Mononuclear cell (primary cell): ENCODE measurements around the gene PPFIA4. TPM values are rescaled to one million over a fixed set of nuclear protein-coding genes. Genes with fewer than 3 reads are reported as not detected.
"Not testable (repeated sequence)": the region's sequence is repeated elsewhere in the genome, so short reads cannot be mapped to it uniquely, and the experiment has no call there.

Experiments used
- H3K27me3 ChIP-seq: 2 replicates; pipeline ENCODE4 v1.6.0; 2011; ENCODE audit warnings: low read length, control low read depth; ENCODE audit not compliant: insufficient read depth
- H3K4me1 ChIP-seq: 2 replicates; pipeline ENCODE4 v1.5.1; 2011; ENCODE audit warnings: mild to moderate bottlenecking, low read length, control low read depth; ENCODE audit not compliant: insufficient read depth
- H3K4me3 ChIP-seq: 2 replicates; pipeline ENCODE4 v1.5.1; 2011; ENCODE audit warnings: mild to moderate bottlenecking, low read length, moderate library complexity
- H3K9me3 ChIP-seq: 2 replicates; pipeline ENCODE4 v1.5.1; 2011; ENCODE audit warnings: low read depth, mild to moderate bottlenecking, control low read depth, low read length
- total RNA-seq: library from RNA; depleted of rRNA; stranded (reverse); fragments of >200 nt; gene quantifications from one replicate; pipeline ENCODE4 v1.2.3, GENCODE V29; 2012

Gene PPFIA4
- total RNA-seq, 1 donor = 0.73 TPM

DNA sequence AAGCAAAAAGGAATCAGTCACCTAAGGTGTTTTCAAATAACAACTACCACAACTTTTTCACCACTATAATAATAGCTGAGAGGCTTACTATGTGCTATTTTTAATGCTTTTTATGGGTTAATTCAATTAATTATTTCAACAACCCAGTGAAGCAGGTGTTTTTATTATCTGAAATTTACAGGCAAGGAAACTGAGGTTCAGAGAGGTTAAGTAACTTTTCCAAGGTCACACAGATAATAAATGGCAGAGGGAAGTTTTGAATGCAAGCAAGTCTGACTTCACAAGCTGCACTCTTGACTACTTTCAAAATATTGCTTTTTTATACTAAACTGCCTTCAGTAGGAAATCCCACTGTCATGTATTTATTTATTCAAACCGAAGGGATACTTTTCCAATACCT, 23.3 kb upstream of the PPFIA4 start:
- peaks cover 18% of the 10 kb centered on the region for H3K4me1 ChIP-seq
- no peaks in the 10 kb centered on the region for H3K27me3 ChIP-seq

GRCh38 chr1:203005395-203006142, 20.7 kb upstream of the PPFIA4 start:
- not testable (repeated sequence) for H3K27me3 ChIP-seq, H3K4me3 ChIP-seq, H3K9me3 ChIP-seq
- peaks cover 26% of the 10 kb centered on the region for H3K4me1 ChIP-seq

More for the DNA sequence above, 23.3 kb upstream of the PPFIA4 start:
- no peak overlapping the region for H3K4me3 ChIP-seq
- no peaks in the 10 kb centered on the region for H3K9me3 ChIP-seq

DNA sequence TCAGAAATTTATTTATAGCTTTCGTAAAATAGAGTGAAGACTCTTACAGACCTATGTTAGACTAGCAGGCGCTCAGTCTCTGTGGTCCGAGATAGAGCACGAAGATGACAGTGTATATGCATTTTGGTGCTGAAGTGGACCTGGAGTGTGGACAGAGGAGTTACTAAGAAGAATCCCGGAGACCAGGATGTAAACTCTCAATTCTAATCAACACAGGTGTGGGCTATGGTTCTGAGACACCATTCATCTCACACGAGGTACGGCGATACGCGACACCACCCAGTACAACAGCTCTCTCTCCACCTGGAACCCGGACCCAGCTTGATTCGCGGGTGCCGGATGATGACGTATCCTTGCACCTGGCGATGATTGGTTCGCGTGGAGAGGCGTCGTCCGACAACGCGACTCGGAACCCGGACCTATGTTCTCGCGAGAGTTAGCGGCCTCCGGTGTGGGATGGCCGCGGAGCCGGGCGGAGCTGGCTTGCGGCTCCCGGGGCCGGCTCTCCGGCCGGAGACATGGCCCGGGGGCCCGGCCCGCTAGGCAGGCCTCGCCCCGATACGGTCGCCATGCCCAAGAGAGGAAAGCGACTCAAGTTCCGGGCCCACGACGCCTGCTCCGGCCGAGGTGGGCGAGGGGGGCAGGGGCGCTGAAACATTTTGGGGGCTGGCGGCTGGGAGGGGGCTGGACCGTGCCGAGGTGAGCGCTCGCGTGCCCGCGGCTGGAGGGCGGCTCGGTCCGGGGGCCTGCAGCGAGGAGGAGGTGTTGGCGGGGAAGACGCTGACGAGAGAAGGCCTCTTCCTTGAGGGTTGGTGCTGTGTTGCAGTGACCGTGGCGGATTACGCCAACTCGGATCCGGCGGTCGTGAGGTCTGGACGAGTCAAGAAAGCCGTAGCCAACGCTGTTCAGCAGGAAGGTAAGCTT, 19.1 kb upstream of the PPFIA4 start, which contains the start of gene TMEM183A:
TMEM183A (plus strand) TSS at position 427 of the 924 bp plus-strand sequence; CDS start at position 519, 92 bp downstream.
- H3K4me1 ChIP-seq = peaks cover 26% of the 10 kb centered on the region
- H3K4me3 ChIP-seq = peak within 1 kb of the TSS; percentile 93
- no peaks in the 10 kb centered on the region for H3K27me3 ChIP-seq
- H3K9me3 ChIP-seq = no peaks in the 10 kb centered on the region

- peaks cover 26% of the 10 kb centered on the region for H3K4me1 ChIP-seq
- no peak overlapping the region for H3K4me3 ChIP-seq
- H3K9me3 ChIP-seq = no peaks in the 10 kb centered on the region
Measured at GRCh38 chr1:203009185-203009584, 17.1 kb upstream of the PPFIA4 start.

DNA sequence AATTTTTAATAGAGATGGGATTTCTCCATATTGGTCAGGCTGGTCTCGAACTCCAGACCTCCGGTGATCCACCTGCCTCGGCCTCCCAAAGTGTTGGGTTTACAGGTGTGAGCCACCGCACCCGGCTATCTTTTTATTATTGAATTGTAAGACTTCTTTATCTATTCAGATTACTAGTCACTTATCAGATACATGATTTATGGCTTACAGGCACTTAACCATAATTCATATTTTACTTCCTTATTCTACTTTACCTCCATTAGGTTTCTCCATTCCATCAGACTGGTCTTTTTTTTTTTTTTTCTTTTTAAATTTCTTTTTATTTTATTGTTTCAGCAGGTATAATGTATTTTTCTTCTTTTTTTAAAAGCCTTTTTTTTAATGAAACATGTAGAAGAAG, 14.7 kb upstream of the PPFIA4 start:
- peaks cover 15% of the 10 kb centered on the region for H3K4me1 ChIP-seq
- no peaks in the 10 kb centered on the region for H3K9me3 ChIP-seq
- no peak overlapping the region for H3K4me3 ChIP-seq
- H3K27me3 ChIP-seq = no peaks in the 10 kb centered on the region

More at GRCh38 chr1:203009185-203009584, 17.1 kb upstream of the PPFIA4 start:
- no peaks in the 10 kb centered on the region for H3K27me3 ChIP-seq

DNA sequence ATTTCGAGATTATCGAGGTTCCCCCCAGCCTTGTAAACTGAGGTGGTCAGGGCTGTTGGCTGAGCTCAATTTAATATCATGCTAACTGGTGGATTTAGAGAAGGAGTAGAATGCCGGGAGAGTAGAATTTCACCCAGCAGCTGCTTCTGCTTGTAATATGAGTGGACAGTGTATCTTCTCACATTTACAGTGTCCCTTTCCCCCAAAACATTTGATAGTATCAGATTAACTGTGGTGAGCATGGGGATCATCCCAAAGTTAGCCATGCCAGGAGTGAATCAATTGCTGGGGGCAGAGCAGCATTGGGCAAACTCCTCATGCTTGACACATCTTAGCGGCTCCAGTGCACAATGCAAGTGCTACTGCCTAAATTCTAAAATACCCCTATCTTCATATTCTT, 9.2 kb upstream of the PPFIA4 start:
- Histone ChIP-seq H3K4me1 (no peaks in the 10 kb centered on the region), H3K27me3 (no peaks in the 10 kb centered on the region), H3K9me3 (no peaks in the 10 kb centered on the region), H3K4me3 (no peak overlapping the region)

DNA sequence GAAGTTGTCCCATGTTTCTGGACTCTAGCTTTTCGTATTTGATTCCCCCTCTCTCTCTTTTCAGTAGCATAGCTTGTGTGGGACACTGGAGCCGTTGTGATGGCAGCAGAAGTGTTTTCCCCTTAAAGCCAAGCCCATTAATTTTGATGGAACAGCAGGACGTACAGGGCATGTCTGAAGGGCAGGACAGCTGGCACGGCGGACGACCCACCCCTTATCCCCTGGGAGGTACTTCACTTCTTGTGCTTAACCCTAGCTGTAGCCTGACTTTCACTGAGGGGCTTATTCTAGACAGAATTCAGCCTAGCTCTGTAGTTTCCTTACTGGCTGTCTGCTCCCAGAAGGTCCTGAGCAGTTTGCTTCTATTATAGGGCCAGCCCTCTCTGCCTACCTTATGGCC, 8.6 kb upstream of the PPFIA4 start:
- H3K9me3 ChIP-seq = no peaks in the 10 kb centered on the region
- H3K4me1 ChIP-seq = no peaks in the 10 kb centered on the region
- no peaks in the 10 kb centered on the region for H3K27me3 ChIP-seq
- no peak overlapping the region for H3K4me3 ChIP-seq

DNA sequence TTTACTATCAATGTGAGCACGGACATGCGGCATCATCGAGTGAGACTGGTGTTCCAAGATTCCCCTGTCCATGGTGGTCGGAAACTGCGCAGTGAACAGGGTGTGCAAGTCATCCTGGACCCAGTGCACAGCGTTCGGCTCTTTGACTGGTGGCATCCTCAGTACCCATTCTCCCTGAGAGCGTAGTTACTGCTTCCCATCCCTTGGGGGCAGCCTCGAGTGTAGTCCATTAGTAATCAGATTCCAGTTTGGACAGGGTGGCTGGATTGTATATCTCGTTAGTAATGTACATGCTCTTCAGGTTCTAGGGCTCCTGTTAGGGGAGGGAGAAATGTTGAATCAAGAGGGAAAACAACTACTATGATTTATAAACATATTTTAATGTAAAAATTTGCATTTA, 3.4 kb upstream of the PPFIA4 start:
- peaks cover 12% of the 10 kb centered on the region for H3K4me1 ChIP-seq
- H3K27me3 ChIP-seq, H3K4me3 ChIP-seq, H3K9me3 ChIP-seq: not testable (repeated sequence)

DNA sequence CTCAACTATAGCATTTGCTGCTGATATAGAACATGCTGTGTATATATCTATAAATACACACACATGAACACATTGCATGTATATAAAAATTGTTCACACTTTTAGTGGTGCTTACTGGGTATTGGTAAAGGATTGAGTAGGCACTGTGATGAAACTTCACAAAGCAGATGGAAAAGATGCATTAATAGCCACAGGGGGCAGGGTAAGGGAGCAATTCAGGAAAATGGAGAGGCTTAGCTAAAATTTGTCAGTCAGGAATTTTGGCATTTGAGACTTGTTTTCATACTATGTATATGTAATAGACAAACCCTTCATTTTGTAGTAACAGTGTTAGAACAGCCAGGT, 633 bp upstream of the PPFIA4 start:
- Histone ChIP-seq H3K4me3 (no peak overlapping the region), H3K27me3 (peaks cover 6% of the 10 kb centered on the region), H3K9me3 (no peaks in the 10 kb centered on the region), H3K4me1 (peaks cover 12% of the 10 kb centered on the region)

- Histone ChIP-seq H3K4me3 (peak overlapping the region; percentile 41), H3K9me3 (no peaks in the 10 kb centered on the region), H3K4me1 (peaks cover 12% of the 10 kb centered on the region), H3K27me3 (peaks cover 6% of the 10 kb centered on the region)
Measured at GRCh38 chr1:203026666-203027663, 674 bp downstream of the PPFIA4 start.

GRCh38 chr1:203028067-203028783, 1.9 kb downstream of the PPFIA4 start:
- Histone ChIP-seq H3K4me3 (no peak overlapping the region), H3K27me3 (peaks cover 6% of the 10 kb centered on the region), H3K4me1 (peaks cover 12% of the 10 kb centered on the region), H3K9me3 (no peaks in the 10 kb centered on the region)

DNA sequence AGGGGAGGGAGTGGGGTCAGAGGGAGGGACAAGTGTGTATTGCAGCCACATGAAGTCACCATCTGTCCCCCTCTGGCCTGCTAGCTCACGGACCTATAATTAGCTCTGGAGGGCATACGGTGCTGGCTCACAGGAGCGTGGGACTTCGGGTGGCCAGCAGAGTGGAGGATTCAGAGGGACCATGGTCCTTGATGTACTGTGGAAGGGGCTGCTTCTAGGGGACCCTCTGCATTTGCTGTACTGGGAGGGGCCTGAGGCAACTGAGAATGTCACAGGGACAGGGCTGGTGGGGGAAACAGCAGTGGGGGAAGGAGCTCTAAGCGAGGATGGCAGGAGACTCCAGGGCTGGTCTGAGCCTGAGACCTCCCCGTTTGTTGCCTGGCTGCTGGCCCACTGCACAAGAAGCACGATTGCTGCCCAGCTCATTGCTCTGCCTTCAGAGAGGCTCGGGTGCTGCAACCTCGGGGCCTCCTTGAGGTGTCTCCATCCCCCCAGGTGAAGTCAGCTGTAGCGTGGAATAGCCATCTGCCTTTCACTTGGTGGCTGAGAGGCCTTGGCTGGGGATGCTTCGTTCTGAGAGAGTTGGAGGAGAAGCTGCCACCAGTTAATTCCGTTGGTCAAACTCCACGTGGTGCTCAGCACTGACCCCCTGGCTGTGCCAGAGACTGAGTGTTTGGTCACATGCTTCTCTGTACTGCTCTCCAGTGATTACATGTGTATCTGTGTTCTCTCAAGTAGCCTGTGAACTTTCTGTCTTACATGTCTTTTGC, 2.7 kb downstream of the PPFIA4 start:
- Histone ChIP-seq H3K27me3 (peaks cover 6% of the 10 kb centered on the region), H3K4me3 (no peak overlapping the region), H3K9me3 (no peaks in the 10 kb centered on the region), H3K4me1 (peaks cover 12% of the 10 kb centered on the region)

GRCh38 chr1:203031467-203031866, 5.2 kb downstream of the PPFIA4 start:
- H3K4me1 ChIP-seq = peaks cover 6% of the 10 kb centered on the region
- H3K27me3 ChIP-seq = peaks cover 6% of the 10 kb centered on the region
- H3K4me3 ChIP-seq = no peak overlapping the region
- H3K9me3 ChIP-seq = no peaks in the 10 kb centered on the region
